Ascending aorta (tissue), 2 donors: ENCODE measurements around the gene CLCC1. TPM values are rescaled to one million over a fixed set of nuclear protein-coding genes. Genes with fewer than 3 reads are reported as not detected.

Experiments
- DNase-seq, 2 donors: peaks; one replicate each; pipeline ENCODE4 v3.0.0-alpha.2; 2019; ENCODE audit warnings: low spot score in 2 of 2
- H3K27ac ChIP-seq, 2 donors: fragments of 200-600 bp; sonication (generic); one replicate each; pipeline ENCODE4 v1.5.1; 2016 to 2017; ENCODE audit warnings: mild to moderate bottlenecking in 1 of 2
- H3K27me3 ChIP-seq: fragments of 200-600 bp; sonication (generic); one replicate; pipeline ENCODE4 v1.5.1; 2017
- H3K36me3 ChIP-seq, 2 donors: fragments of 200-600 bp; sonication (generic); one replicate each; pipeline ENCODE4 v1.5.1; 2016
- H3K4me1 ChIP-seq, 2 donors: fragments of 200-600 bp; sonication (generic); one replicate each; pipeline ENCODE4 v1.5.1; 2016 to 2017; ENCODE audit warnings: mild to moderate bottlenecking in 1 of 2
- H3K4me3 ChIP-seq, 2 donors: fragments of 200-600 bp; sonication (generic); one replicate each; pipeline ENCODE4 v1.5.1; 2016 to 2017; ENCODE audit warnings: mild to moderate bottlenecking in 1 of 2
- H3K9me3 ChIP-seq, 2 donors: fragments of 200-600 bp; sonication (generic); one replicate each; pipeline ENCODE4 v1.5.1; 2016
- intact Hi-C: fragments of 100-400 bp; cut with DNase I; formaldehyde crosslinking; loops from one replicate; pipeline ENCODE4 v1.15.1; 2023
- total RNA-seq: library from RNA; depleted of rRNA; stranded (reverse); fragments of >200 nt; gene quantifications from one replicate; pipeline ENCODE4 v1.1.0, GENCODE V29; 2016
- TF ChIP-seq, protein P1 (sequence below), 3 experiments: fragments of 200-600 bp in 2 of 3; fragments of 450-650 bp in 1 of 3; sonication (generic) in 2 of 3; IDR thresholded peaks; one replicate each; pipeline ENCODE4 v1.5.1; 2016 to 2019; ENCODE audit warnings: antibody characterized with exemption in 3 of 3, mild to moderate bottlenecking in 1 of 3, moderate library complexity in 1 of 3

The CLCC1 gene
- total RNA-seq, 1 donor from 2014 or later: 18.1 TPM

DNA sequence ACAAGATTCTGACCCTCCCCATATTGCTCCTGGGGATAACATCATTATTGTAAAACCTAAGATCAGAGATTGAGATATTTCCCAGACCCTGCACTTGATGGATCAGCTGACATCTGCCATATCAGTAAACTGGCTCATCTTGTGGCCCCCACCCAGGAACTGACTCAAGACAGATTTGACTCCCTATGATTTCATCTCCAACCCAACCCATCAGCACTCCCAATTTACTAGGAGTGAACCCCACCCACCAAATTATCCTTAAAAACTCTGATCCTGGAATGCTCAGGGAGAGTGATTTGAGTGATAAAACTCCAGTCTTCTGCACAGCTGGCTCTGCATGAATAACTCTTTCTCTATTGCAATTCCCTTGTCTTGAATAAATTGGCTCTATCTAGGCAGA lies 6.1 kb upstream of the CLCC1 start:
- no peaks in the 10 kb centered on the region for H3K4me1 ChIP-seq
- DNase-seq: no peak
- intact Hi-C loops: no loop called here
- H3K27me3 ChIP-seq: no peaks in the 10 kb centered on the region
- TF ChIP-seq, protein P1, sequence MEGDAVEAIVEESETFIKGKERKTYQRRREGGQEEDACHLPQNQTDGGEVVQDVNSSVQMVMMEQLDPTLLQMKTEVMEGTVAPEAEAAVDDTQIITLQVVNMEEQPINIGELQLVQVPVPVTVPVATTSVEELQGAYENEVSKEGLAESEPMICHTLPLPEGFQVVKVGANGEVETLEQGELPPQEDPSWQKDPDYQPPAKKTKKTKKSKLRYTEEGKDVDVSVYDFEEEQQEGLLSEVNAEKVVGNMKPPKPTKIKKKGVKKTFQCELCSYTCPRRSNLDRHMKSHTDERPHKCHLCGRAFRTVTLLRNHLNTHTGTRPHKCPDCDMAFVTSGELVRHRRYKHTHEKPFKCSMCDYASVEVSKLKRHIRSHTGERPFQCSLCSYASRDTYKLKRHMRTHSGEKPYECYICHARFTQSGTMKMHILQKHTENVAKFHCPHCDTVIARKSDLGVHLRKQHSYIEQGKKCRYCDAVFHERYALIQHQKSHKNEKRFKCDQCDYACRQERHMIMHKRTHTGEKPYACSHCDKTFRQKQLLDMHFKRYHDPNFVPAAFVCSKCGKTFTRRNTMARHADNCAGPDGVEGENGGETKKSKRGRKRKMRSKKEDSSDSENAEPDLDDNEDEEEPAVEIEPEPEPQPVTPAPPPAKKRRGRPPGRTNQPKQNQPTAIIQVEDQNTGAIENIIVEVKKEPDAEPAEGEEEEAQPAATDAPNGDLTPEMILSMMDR (IDR thresholded peaks at IDR 0.05): no peak
- H3K4me3 ChIP-seq: no peak overlapping the region
- peaks cover 5 to 34% of the 10 kb centered on the region in 2 donors for H3K36me3 ChIP-seq
- no peaks in the 10 kb centered on the region for H3K9me3 ChIP-seq
- H3K27ac ChIP-seq: no peak overlapping the region

- TF ChIP-seq, protein P1 (IDR thresholded peaks at IDR 0.05): no peak
- no peaks in the 10 kb centered on the region for H3K9me3 ChIP-seq
- H3K4me3 ChIP-seq: peak overlapping the region; percentile 76 to 91
- peak overlapping the region; percentile 93 to 97 for H3K27ac ChIP-seq
- peaks cover 0 to 4% of the 10 kb centered on the region in 2 donors for H3K36me3 ChIP-seq
- peak in 1 of 2 donors; percentile 66 for DNase-seq
- H3K4me1 ChIP-seq: peaks cover 11 to 13% of the 10 kb centered on the region in 2 donors
- H3K27me3 ChIP-seq: no peaks in the 10 kb centered on the region
- intact Hi-C loops: loop anchor here (2.0 to 5.0 kb wide), 6 partner anchors 80 to 465 kb away; partner anchors contain the start of genes ELAPOR1, PSMA5, STXBP3 and WDR47
These were observed 618 bp downstream of the CLCC1 start for GRCh38 chr1:108962681-108963051.

DNA sequence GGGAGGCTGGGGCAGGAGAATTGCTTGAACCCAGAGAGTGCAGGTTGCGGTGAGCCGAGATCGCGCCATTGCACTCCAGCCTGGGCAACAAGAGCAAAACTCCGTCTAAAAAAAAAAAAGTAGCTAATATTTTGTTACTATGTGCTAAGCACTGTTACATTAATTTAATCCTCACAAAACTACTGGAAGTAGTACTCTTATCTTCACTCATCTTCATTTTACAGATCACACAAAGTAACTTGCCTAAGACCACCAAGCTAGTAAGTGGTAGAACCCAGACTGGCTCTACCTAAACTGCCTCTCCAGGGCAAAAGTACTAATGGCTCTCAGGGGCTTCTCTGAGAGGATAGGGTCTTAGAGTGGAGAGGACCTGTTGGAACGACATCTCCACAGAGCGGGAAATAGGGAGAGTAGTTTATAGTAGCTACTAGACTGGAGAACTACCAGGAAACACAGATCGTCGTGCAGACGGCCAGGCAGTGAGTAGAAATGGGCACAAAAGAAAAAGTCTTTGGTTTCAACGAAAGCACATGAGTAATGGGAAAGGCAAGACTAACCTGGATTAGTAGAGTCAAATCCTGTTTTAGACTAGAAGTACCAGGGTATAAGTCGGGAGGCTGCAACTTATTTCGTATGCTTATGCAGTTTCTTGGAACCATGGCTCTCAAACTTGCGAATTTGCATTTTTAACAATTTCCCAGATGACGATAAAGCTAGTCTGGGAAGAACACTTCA lies 1.4 kb downstream of the CLCC1 start:
- peak overlapping the region; percentile 93 to 97 for H3K27ac ChIP-seq
- no peaks in the 10 kb centered on the region for H3K27me3 ChIP-seq
- no peaks in the 10 kb centered on the region for H3K9me3 ChIP-seq
- TF ChIP-seq, protein P1 (IDR thresholded peaks at IDR 0.05): no peak
- peaks cover 0 to 4% of the 10 kb centered on the region in 2 donors for H3K36me3 ChIP-seq
- H3K4me3 ChIP-seq: peak overlapping the region; percentile 76 to 91
- H3K4me1 ChIP-seq: peaks cover 11 to 13% of the 10 kb centered on the region in 2 donors
- no peak for DNase-seq
- intact Hi-C loops: loop anchor here (2.0 to 5.0 kb wide), 6 partner anchors 81 to 465 kb away; partner anchors contain the start of genes ELAPOR1, PSMA5, STXBP3 and WDR47

DNA sequence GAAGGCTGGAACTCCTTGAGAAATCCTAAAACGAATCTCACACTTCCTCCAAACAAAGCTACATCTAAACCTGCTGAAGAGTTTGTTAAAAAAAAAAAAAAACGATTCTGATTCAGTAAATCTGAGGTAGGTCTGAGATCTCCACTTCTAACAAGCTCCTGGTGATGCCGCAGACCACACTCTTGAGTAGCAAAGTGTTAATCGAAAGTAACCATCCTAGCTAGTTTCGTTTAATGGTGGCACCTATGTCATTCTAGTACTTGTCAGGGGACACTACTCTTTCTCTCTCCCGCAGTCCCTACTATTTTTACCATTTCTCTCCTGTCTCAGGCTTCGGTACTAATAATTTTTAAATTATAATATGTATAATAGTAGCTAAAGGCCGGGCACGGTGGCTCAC lies 2.1 kb downstream of the CLCC1 start:
- Histone ChIP-seq H3K27ac (no peak overlapping the region), H3K36me3 (peaks cover 0 to 5% of the 10 kb centered on the region in 2 donors), H3K27me3 (no peaks in the 10 kb centered on the region), H3K4me3 (peak overlapping the region in 1 of 2 donors; percentile 91), H3K4me1 (peaks cover 11 to 13% of the 10 kb centered on the region in 2 donors), H3K9me3 (no peaks in the 10 kb centered on the region)
- intact Hi-C loops: loop anchor here (5.0 kb wide), 4 partner anchors 144 to 466 kb away; partner anchors contain the start of genes ELAPOR1, PSMA5 and STXBP3
- DNase-seq: no peak
- TF ChIP-seq, protein P1 (IDR thresholded peaks at IDR 0.05): no peak

GRCh38 chr1:108960719-108961118 lies 2.6 kb downstream of the CLCC1 start:
- peaks cover 0 to 10% of the 10 kb centered on the region in 2 donors for H3K36me3 ChIP-seq
- peaks cover 11 to 13% of the 10 kb centered on the region in 2 donors for H3K4me1 ChIP-seq
- H3K9me3 ChIP-seq: no peaks in the 10 kb centered on the region
- no peaks in the 10 kb centered on the region for H3K27me3 ChIP-seq
- no peak overlapping the region for H3K4me3 ChIP-seq
- DNase-seq: no peak
- H3K27ac ChIP-seq: no peak overlapping the region
- TF ChIP-seq, protein P1 (IDR thresholded peaks at IDR 0.05): no peak
- intact Hi-C loops: loop anchor here (5.0 kb wide), 4 partner anchors 143 to 467 kb away; partner anchors contain the start of genes ELAPOR1, PSMA5 and STXBP3
